K562 (cell line): Measurements from ENCODE around the gene KLHL25. TPM values are rescaled to one million over a fixed set of nuclear protein-coding genes. Genes with fewer than 3 reads are reported as not detected.

Source experiments
- NCOR1 ChIP-seq: fragments of 450-650 bp; IDR thresholded peaks from 2 replicates; pipeline ENCODE4 v1.6.1; 2016; ENCODE audit warnings: mild to moderate bottlenecking, moderate library complexity
- SIN3B ChIP-seq: fragments of 450-650 bp; IDR thresholded peaks from 2 replicates; pipeline ENCODE4 v1.6.1; 2017; ENCODE audit warnings: low read depth, mild to moderate bottlenecking, moderate library complexity
- SP2 ChIP-seq: IDR thresholded peaks from 2 replicates; pipeline ENCODE4 v1.6.1; 2011; ENCODE audit warnings: mild to moderate bottlenecking, low read depth, low read length, moderate library complexity; ENCODE audit not compliant: poor library complexity, severe bottlenecking; ENCODE audit errors: extremely low read depth
- ZNF143 ChIP-seq: sonication (generic); formaldehyde crosslinking; IDR thresholded peaks from 2 replicates; pipeline ENCODE4 v1.9.0; 2022; ENCODE audit warnings: mild to moderate bottlenecking, missing genetic modification reagents
- ZNF212 ChIP-seq: fragments of 450-650 bp; formaldehyde crosslinking; IDR thresholded peaks from 2 replicates; pipeline ENCODE4 v1.4.0; 2020; ENCODE audit warnings: mild to moderate bottlenecking
- polyA plus RNA-seq, 8 experiments: library from polyadenylated mRNA; depleted of rRNA in 4 of 8; stranded (reverse) in 5 of 8; unstranded in 3 of 8; fragments of >200 nt; fragmentation: Nextera tagmentation in 2 of 8; fragmentation: Illumina TruSeq in 1 of 8; extraction: Ambion mirVana in 2 of 8; extraction: Trizol in 1 of 8; gene quantifications; 2 replicates each; pipeline versions ENCODE4 v1.2.1 to v1.2.3, GENCODE V29; 2011 to 2014; ENCODE audit warnings: inconsistent platforms in 1 of 8, missing spikeins in 1 of 8
- total RNA-seq, 7 experiments: library from RNA; depleted of rRNA in 6 of 7; stranded (reverse); fragments of >200 nt in 6 of 7; fragmentation: Illumina TruSeq in 2 of 7; extraction: Trizol in 2 of 7; gene quantifications; 2 replicates each; pipeline versions ENCODE4 v1.2.1 to v1.2.3, GENCODE V29; 2011 to 2021; ENCODE audit warnings: low replicate concordance in 1 of 7
- TF ChIP-seq, protein P1 (sequence below): fragments of 450-650 bp; formaldehyde crosslinking; IDR thresholded peaks from 2 replicates; pipeline ENCODE4 v1.4.0; 2022; ENCODE audit warnings: missing genetic modification characterization
- TF ChIP-seq, protein P2 (sequence below): fragments of 450-650 bp; IDR thresholded peaks from 2 replicates; pipeline ENCODE4 v1.6.1; 2016; ENCODE audit warnings: low read depth

The KLHL25 gene
- total and polyA plus RNA-seq, 9 of the 15 experiments (the other 6 are each of a cell fraction or from before 2014, with no cell fraction given), result 0.04 to 0.14 (median 0.10) TPM; not detected in 3

DNA sequence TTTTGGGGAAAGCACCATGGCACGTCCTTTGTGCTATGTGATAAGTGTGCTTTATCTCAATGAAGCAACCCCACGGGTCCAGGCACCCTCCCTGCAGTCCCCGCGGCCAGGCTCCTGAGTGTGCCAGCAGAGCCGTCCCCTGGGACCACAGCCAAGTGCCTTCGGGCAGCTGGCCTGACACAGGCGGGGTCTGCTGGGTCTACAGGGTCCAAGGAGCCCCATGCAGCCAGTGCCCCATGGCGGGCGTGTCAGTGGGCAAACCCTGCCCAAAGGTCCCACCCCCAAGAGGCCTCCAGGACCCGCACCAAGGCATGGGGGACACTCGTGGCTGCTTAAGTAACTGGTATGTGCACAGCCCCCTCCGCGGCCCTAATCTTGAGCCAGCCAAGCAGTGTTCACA is 35.3 kb downstream of the KLHL25 start (continued):
- TF ChIP-seq, protein P1, sequence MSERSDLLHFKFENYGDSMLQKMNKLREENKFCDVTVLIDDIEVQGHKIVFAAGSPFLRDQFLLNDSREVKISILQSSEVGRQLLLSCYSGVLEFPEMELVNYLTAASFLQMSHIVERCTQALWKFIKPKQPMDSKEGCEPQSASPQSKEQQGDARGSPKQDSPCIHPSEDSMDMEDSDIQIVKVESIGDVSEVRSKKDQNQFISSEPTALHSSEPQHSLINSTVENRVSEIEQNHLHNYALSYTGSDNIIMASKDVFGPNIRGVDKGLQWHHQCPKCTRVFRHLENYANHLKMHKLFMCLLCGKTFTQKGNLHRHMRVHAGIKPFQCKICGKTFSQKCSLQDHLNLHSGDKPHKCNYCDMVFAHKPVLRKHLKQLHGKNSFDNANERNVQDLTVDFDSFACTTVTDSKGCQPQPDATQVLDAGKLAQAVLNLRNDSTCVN (CRISPR knock-in tag), result no peak
- TF ChIP-seq SP2, result no peak
- no peak for TF ChIP-seq NCOR1
- TF ChIP-seq ZNF143 (CRISPR knock-in tag), result no peak
- no peak for TF ChIP-seq SIN3B
- TF ChIP-seq ZNF212 (CRISPR knock-in tag), result no peak
- TF ChIP-seq, protein P2, sequence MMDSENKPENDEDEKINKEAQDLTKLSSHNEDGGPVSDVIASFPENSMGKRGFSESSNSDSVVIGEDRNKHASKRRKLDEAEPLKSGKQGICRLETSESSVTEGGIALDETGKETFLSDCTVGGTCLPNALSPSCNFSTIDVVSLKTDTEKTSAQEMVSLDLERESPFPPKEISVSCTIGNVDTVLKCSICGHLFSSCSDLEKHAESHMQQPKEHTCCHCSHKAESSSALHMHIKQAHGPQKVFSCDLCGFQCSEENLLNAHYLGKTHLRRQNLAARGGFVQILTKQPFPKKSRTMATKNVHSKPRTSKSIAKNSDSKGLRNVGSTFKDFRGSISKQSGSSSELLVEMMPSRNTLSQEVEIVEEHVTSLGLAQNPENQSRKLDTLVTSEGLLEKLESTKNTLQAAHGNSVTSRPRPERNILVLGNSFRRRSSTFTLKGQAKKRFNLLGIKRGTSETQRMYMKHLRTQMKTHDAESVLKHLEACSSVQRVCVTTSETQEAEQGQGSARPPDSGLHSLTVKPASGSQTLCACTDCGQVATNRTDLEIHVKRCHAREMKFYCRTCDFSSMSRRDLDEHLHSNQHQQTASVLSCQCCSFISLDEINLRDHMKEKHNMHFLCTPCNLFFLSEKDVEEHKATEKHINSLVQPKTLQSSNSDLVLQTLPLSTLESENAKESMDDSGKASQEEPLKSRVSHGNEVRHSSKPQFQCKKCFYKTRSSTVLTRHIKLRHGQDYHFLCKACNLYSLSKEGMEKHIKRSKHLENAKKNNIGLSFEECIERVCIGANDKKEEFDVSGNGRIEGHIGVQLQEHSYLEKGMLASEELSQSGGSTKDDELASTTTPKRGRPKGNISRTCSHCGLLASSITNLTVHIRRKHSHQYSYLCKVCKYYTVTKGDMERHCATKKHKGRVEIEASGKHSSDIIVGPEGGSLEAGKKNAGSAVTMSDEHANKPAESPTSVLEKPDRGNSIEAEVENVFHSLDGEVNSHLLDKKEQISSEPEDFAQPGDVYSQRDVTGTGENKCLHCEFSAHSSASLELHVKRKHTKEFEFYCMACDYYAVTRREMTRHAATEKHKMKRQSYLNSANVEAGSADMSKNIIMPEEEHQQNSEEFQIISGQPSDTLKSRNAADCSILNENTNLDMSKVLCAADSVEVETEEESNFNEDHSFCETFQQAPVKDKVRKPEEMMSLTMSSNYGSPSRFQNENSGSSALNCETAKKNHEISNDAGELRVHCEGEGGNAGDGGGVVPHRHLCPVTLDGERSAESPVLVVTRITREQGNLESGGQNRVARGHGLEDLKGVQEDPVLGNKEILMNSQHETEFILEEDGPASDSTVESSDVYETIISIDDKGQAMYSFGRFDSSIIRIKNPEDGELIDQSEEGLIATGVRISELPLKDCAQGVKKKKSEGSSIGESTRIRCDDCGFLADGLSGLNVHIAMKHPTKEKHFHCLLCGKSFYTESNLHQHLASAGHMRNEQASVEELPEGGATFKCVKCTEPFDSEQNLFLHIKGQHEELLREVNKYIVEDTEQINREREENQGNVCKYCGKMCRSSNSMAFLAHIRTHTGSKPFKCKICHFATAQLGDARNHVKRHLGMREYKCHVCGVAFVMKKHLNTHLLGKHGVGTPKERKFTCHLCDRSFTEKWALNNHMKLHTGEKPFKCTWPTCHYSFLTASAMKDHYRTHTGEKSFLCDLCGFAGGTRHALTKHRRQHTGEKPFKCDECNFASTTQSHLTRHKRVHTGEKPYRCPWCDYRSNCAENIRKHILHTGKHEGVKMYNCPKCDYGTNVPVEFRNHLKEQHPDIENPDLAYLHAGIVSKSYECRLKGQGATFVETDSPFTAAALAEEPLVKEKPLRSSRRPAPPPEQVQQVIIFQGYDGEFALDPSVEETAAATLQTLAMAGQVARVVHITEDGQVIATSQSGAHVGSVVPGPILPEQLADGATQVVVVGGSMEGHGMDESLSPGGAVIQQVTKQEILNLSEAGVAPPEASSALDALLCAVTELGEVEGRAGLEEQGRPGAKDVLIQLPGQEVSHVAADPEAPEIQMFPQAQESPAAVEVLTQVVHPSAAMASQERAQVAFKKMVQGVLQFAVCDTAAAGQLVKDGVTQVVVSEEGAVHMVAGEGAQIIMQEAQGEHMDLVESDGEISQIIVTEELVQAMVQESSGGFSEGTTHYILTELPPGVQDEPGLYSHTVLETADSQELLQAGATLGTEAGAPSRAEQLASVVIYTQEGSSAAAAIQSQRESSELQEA, result no peak
- TF ChIP-seq, all 486 proteins: peak for 0
